Transverse colon (tissue), 3 donors: Measurements from ENCODE around the gene DHRSX.

Experiments used
- CTCF ChIP-seq, 5 experiments: fragments of 200-600 bp in 3 of 5; fragments of 450-650 bp in 2 of 5; sonication (generic) in 3 of 5; IDR thresholded peaks; 1 replicate in 2 of 5; 2 replicates in 3 of 5; pipeline ENCODE4 v1.5.1; 2016 to 2017; ENCODE audit warnings: antibody characterized with exemption in 5 of 5, inconsistent platforms in 3 of 5, mild to moderate bottlenecking in 2 of 5, moderate library complexity in 1 of 5
- EP300 ChIP-seq: sonication (generic); formaldehyde crosslinking; IDR thresholded peaks from one replicate; pipeline ENCODE4 v1.6.1; 2017; ENCODE audit warnings: antibody characterized with exemption, low read depth

- no peak for TF ChIP-seq CTCF (IDR thresholded peaks at IDR 0.05)
- TF ChIP-seq EP300 = no peak
These were observed 17.2 kb downstream of the DHRSX start for GRCh38 chrX:2483398-2484060.
